ENCODE data around the gene APBA2.

Gene APBA2

GRCh38 chr15:28977377-28978010, 91.7 kb downstream of the APBA2 start:
- Histone ChIP-seq H4K8ac (ENCODE audit: low read length) (no peak overlapping the region), H3K27ac (ENCODE audit: low read length, poor library complexity, severe bottlenecking) (peak overlapping the region; percentile 86), H2BK120ac (ENCODE audit: low read depth, low read length) (peak overlapping the region; percentile 19), H3K4me1 (ENCODE audit: control insufficient read depth, insufficient read depth, low read depth, low read length) (peaks cover 12% of the 10 kb centered on the region), H3K18ac (ENCODE audit: low read depth in 1 of 2, low read length in 2 of 2) (peak overlapping the region; percentile 26 to 67), H3K9me3 (ENCODE audit: control insufficient read depth, low read length) (no peaks in the 10 kb centered on the region), H3K27me3 (ENCODE audit: control insufficient read depth in 1 of 2, insufficient read depth in 1 of 2, low read length in 2 of 2) (peaks cover 0 to 10% of the 10 kb centered on the region in 2 experiments), H4K91ac (ENCODE audit: low read length) (no peak overlapping the region), H2BK5ac (ENCODE audit: low read depth, low read length, poor library complexity, severe bottlenecking) (no peak overlapping the region), H3K4me3 (ENCODE audit: insufficient read depth in 1 of 2, low read depth in 1 of 2, low read length in 2 of 2) (no peak overlapping the region), H3K79me1 (replicated peaks; ENCODE audit: low read length, poor library complexity, severe bottlenecking) (peaks cover 2% of the 10 kb centered on the region), H3K9ac (ENCODE audit: low read length) (peak overlapping the region; percentile 4), H2AFZ (ENCODE audit: low read depth, low read length) (no peak overlapping the region), H3K36me3 (ENCODE audit: control insufficient read depth in 1 of 2, insufficient read depth in 2 of 2, low read depth in 1 of 2, low read length in 2 of 2) (no peaks in the 10 kb centered on the region), H2BK12ac (ENCODE audit: low read length in 2 of 2) (peak overlapping the region; percentile 32 to 97), H2BK15ac (ENCODE audit: low read depth, poor library complexity, severe bottlenecking) (no peak overlapping the region), H3K14ac (ENCODE audit: low read length in 2 of 2) (no peak overlapping the region), H3K4ac (ENCODE audit: low read depth in 1 of 2, low read length in 2 of 2) (peak overlapping the region in 1 of 2 experiments; percentile 89), H2AK5ac (ENCODE audit: low read length, severe bottlenecking) (no peak overlapping the region), H3K23ac (ENCODE audit: low read length in 2 of 2) (no peak overlapping the region), H3K4me2 (ENCODE audit: low read length, poor library complexity, severe bottlenecking) (no peak overlapping the region)
- peak; percentile 98 for DNase-seq
- whole genome bisulfite sequencing: 56% methylated on average over 6 of the region's 6 CpGs

GRCh38 chr15:28978011-28978378, 92.2 kb downstream of the APBA2 start:
- H3K9ac ChIP-seq (ENCODE audit: low read length): no peak overlapping the region
- no peak overlapping the region for H3K4me2 ChIP-seq (ENCODE audit: low read length, poor library complexity, severe bottlenecking)
- no peak for DNase-seq
- no peak overlapping the region for H3K4me3 ChIP-seq (ENCODE audit: insufficient read depth in 1 of 2, low read depth in 1 of 2, low read length in 2 of 2)
- no peak overlapping the region for H2BK120ac ChIP-seq (ENCODE audit: low read depth, low read length)
- no peaks in the 10 kb centered on the region for H3K36me3 ChIP-seq (ENCODE audit: control insufficient read depth in 1 of 2, insufficient read depth in 2 of 2, low read depth in 1 of 2, low read length in 2 of 2)
- no peak overlapping the region for H4K8ac ChIP-seq (ENCODE audit: low read length)
- H3K27ac ChIP-seq (ENCODE audit: low read length, poor library complexity, severe bottlenecking): no peak overlapping the region
- H2BK15ac ChIP-seq (ENCODE audit: low read depth, poor library complexity, severe bottlenecking): no peak overlapping the region
- peaks cover 0 to 10% of the 10 kb centered on the region in 2 experiments for H3K27me3 ChIP-seq (ENCODE audit: control insufficient read depth in 1 of 2, insufficient read depth in 1 of 2, low read length in 2 of 2)
- H2BK5ac ChIP-seq (ENCODE audit: low read depth, low read length, poor library complexity, severe bottlenecking): no peak overlapping the region
- H3K18ac ChIP-seq (ENCODE audit: low read depth in 1 of 2, low read length in 2 of 2): peak overlapping the region; percentile 2 to 26
- peaks cover 2% of the 10 kb centered on the region for H3K79me1 ChIP-seq (replicated peaks; ENCODE audit: low read length, poor library complexity, severe bottlenecking)
- no peak overlapping the region for H2AFZ ChIP-seq (ENCODE audit: low read depth, low read length)
- no peak overlapping the region for H3K14ac ChIP-seq (ENCODE audit: low read length in 2 of 2)
- no peak overlapping the region for H2AK5ac ChIP-seq (ENCODE audit: low read length, severe bottlenecking)
- peaks cover 12% of the 10 kb centered on the region for H3K4me1 ChIP-seq (ENCODE audit: control insufficient read depth, insufficient read depth, low read depth, low read length)
- no peak overlapping the region for H3K4ac ChIP-seq (ENCODE audit: low read depth in 1 of 2, low read length in 2 of 2)
- H4K91ac ChIP-seq (ENCODE audit: low read length): no peak overlapping the region
- H2BK12ac ChIP-seq (ENCODE audit: low read length in 2 of 2): peak overlapping the region; percentile 2 to 12
- no peak overlapping the region for H3K23ac ChIP-seq (ENCODE audit: low read length in 2 of 2)
- 92% methylated on average over 7 of the region's 7 CpGs for WGBS
- no peaks in the 10 kb centered on the region for H3K9me3 ChIP-seq (ENCODE audit: control insufficient read depth, low read length)

- Histone ChIP-seq H3K9me3 (ENCODE audit: control insufficient read depth, low read length) (no peaks in the 10 kb centered on the region), H3K79me1 (replicated peaks; ENCODE audit: low read length, poor library complexity, severe bottlenecking) (peaks cover 2% of the 10 kb centered on the region), H3K27me3 (ENCODE audit: control insufficient read depth in 1 of 2, insufficient read depth in 1 of 2, low read length in 2 of 2) (peaks cover 0 to 10% of the 10 kb centered on the region in 2 experiments), H3K9ac (ENCODE audit: low read length) (no peak overlapping the region), H3K18ac (ENCODE audit: low read depth in 1 of 2, low read length in 2 of 2) (no peak overlapping the region), H2BK120ac (ENCODE audit: low read depth, low read length) (no peak overlapping the region), H2AK5ac (ENCODE audit: low read length, severe bottlenecking) (no peak overlapping the region), H2BK15ac (ENCODE audit: low read depth, poor library complexity, severe bottlenecking) (no peak overlapping the region), H3K14ac (ENCODE audit: low read length in 2 of 2) (no peak overlapping the region), H3K4ac (ENCODE audit: low read depth in 1 of 2, low read length in 2 of 2) (no peak overlapping the region), H3K4me1 (ENCODE audit: control insufficient read depth, insufficient read depth, low read depth, low read length) (peaks cover 12% of the 10 kb centered on the region), H3K23ac (ENCODE audit: low read length in 2 of 2) (no peak overlapping the region), H4K8ac (ENCODE audit: low read length) (no peak overlapping the region), H3K4me2 (ENCODE audit: low read length, poor library complexity, severe bottlenecking) (no peak overlapping the region), H2AFZ (ENCODE audit: low read depth, low read length) (no peak overlapping the region), H3K4me3 (ENCODE audit: insufficient read depth in 1 of 2, low read depth in 1 of 2, low read length in 2 of 2) (no peak overlapping the region), H3K36me3 (ENCODE audit: control insufficient read depth in 1 of 2, insufficient read depth in 2 of 2, low read depth in 1 of 2, low read length in 2 of 2) (no peaks in the 10 kb centered on the region), H3K27ac (ENCODE audit: low read length, poor library complexity, severe bottlenecking) (no peak overlapping the region), H2BK5ac (ENCODE audit: low read depth, low read length, poor library complexity, severe bottlenecking) (no peak overlapping the region), H4K91ac (ENCODE audit: low read length) (no peak overlapping the region), H2BK12ac (ENCODE audit: low read length in 2 of 2) (peak overlapping the region in 1 of 2 experiments; percentile 7)
- 94% methylated on average over 3 of the region's 3 CpGs for WGBS
- no peak for DNase-seq
Measured at GRCh38 chr15:28978661-28979060, 92.9 kb downstream of the APBA2 start.

GRCh38 chr15:28979208-28979841, 93.6 kb downstream of the APBA2 start:
- Histone ChIP-seq H2AFZ (ENCODE audit: low read depth, low read length) (no peak overlapping the region), H3K27ac (ENCODE audit: low read length, poor library complexity, severe bottlenecking) (no peak overlapping the region), H3K9me3 (ENCODE audit: control insufficient read depth, low read length) (no peaks in the 10 kb centered on the region), H4K91ac (ENCODE audit: low read length) (no peak overlapping the region), H3K27me3 (ENCODE audit: control insufficient read depth in 1 of 2, insufficient read depth in 1 of 2, low read length in 2 of 2) (peaks cover 0 to 10% of the 10 kb centered on the region in 2 experiments), H3K4me2 (ENCODE audit: low read length, poor library complexity, severe bottlenecking) (no peak overlapping the region), H3K4me3 (ENCODE audit: insufficient read depth in 1 of 2, low read depth in 1 of 2, low read length in 2 of 2) (no peak overlapping the region), H2BK12ac (ENCODE audit: low read length in 2 of 2) (peak overlapping the region; percentile 63 to 74), H3K9ac (ENCODE audit: low read length) (no peak overlapping the region), H2AK5ac (ENCODE audit: low read length, severe bottlenecking) (no peak overlapping the region), H2BK5ac (ENCODE audit: low read depth, low read length, poor library complexity, severe bottlenecking) (no peak overlapping the region), H3K36me3 (ENCODE audit: control insufficient read depth in 1 of 2, insufficient read depth in 2 of 2, low read depth in 1 of 2, low read length in 2 of 2) (no peaks in the 10 kb centered on the region), H3K14ac (ENCODE audit: low read length in 2 of 2) (no peak overlapping the region), H3K79me1 (replicated peaks; ENCODE audit: low read length, poor library complexity, severe bottlenecking) (peaks cover 2% of the 10 kb centered on the region), H4K8ac (ENCODE audit: low read length) (peak overlapping the region; percentile 79), H3K23ac (ENCODE audit: low read length in 2 of 2) (peak overlapping the region in 1 of 2 experiments; percentile 27), H3K4me1 (ENCODE audit: control insufficient read depth, insufficient read depth, low read depth, low read length) (peaks cover 12% of the 10 kb centered on the region), H3K18ac (ENCODE audit: low read depth in 1 of 2, low read length in 2 of 2) (peak overlapping the region; percentile 65 to 72), H2BK120ac (ENCODE audit: low read depth, low read length) (no peak overlapping the region), H2BK15ac (ENCODE audit: low read depth, poor library complexity, severe bottlenecking) (no peak overlapping the region), H3K4ac (ENCODE audit: low read depth in 1 of 2, low read length in 2 of 2) (no peak overlapping the region)
- 75% methylated on average over 12 of the region's 13 CpGs for WGBS
- no peak for DNase-seq
